ENCODE results near the gene ENTPD7.

The ENTPD7 gene

GRCh38 chr10:99648717-99649116 is 10.6 kb upstream of the ENTPD7 start:
- DNase-seq = no peak

GRCh38 chr10:99652800-99653390 is 6.4 kb upstream of the ENTPD7 start:
- no peak for DNase-seq

GRCh38 chr10:99654390-99655175 is 4.7 kb upstream of the ENTPD7 start:
- DNase-seq = no peak

GRCh38 chr10:99656199-99657064 is 2.9 kb upstream of the ENTPD7 start:
- no peak for DNase-seq

GRCh38 chr10:99658622-99659030 is 683 bp upstream of the ENTPD7 start:
- DNase-seq = no peak

- DNase-seq = no peak
These were observed 608 bp downstream of the ENTPD7 start for GRCh38 chr10:99659868-99660366.

GRCh38 chr10:99660662-99661376 is 1.5 kb downstream of the ENTPD7 start:
- no peak for DNase-seq

- DNase-seq = no peak
These were observed 2.1 kb downstream of the ENTPD7 start for GRCh38 chr10:99661377-99661763.

- no peak for DNase-seq
These were observed 6.0 kb downstream of the ENTPD7 start for GRCh38 chr10:99665304-99665703.

GRCh38 chr10:99667108-99667751 is 7.9 kb downstream of the ENTPD7 start:
- no peak for DNase-seq

- DNase-seq = no peak
These were observed 12.1 kb downstream of the ENTPD7 start for GRCh38 chr10:99671386-99671785.

GRCh38 chr10:99672884-99673283 is 13.6 kb downstream of the ENTPD7 start:
- DNase-seq = no peak

GRCh38 chr10:99673492-99673891 is 14.2 kb downstream of the ENTPD7 start:
- no peak for DNase-seq

GRCh38 chr10:99674762-99675161 is 15.5 kb downstream of the ENTPD7 start:
- DNase-seq = no peak

- no peak for DNase-seq
These were observed 17.1 kb downstream of the ENTPD7 start for GRCh38 chr10:99676426-99676825.

GRCh38 chr10:99676895-99677294 is 17.6 kb downstream of the ENTPD7 start:
- DNase-seq = no peak

GRCh38 chr10:99678921-99679320 is 19.6 kb downstream of the ENTPD7 start:
- DNase-seq = no peak

- DNase-seq = no peak
These were observed 22.2 kb downstream of the ENTPD7 start for GRCh38 chr10:99681553-99681952.

GRCh38 chr10:99682032-99682431 is 22.7 kb downstream of the ENTPD7 start:
- DNase-seq = no peak

- no peak for DNase-seq
These were observed 23.4 kb downstream of the ENTPD7 start for GRCh38 chr10:99682752-99683151.

- no peak for DNase-seq
These were observed 26.3 kb downstream of the ENTPD7 start for GRCh38 chr10:99685597-99685967.

GRCh38 chr10:99689461-99689860 is 30.2 kb downstream of the ENTPD7 start:
- DNase-seq = no peak
